Activated T-cell treated with anti-CD3 and anti-CD28 coated beads, Interleukin-2, amount 50 U/mL, for 48 hours (primary cell): ENCODE data around the gene CACNA1C.

Source experiments
- DNase-seq, 2 experiments: peaks; one replicate each; pipeline ENCODE4 v3.0.0-alpha.2; 2020

The CACNA1C gene

DNA sequence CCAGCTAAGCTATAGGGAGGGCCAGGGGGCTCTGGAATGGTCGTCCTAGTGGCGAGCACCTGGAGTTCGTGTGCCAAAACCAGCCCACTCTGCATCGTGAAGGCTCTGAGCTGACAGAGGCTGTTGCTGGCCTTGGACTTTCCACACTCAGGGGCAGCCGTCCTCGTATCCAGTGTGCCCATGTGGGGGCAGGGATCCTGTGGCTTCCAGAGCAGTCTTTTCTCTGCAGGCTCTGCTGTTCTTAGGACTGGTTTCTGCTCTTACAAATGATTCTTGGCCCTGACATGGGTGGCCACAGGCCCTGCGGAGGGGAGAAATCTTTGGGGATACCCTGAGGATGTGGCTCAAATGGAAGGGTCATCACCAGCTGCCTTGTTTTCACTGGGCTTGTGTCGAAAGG, 564.6 kb downstream of the CACNA1C start:
- no peak for DNase-seq

DNA sequence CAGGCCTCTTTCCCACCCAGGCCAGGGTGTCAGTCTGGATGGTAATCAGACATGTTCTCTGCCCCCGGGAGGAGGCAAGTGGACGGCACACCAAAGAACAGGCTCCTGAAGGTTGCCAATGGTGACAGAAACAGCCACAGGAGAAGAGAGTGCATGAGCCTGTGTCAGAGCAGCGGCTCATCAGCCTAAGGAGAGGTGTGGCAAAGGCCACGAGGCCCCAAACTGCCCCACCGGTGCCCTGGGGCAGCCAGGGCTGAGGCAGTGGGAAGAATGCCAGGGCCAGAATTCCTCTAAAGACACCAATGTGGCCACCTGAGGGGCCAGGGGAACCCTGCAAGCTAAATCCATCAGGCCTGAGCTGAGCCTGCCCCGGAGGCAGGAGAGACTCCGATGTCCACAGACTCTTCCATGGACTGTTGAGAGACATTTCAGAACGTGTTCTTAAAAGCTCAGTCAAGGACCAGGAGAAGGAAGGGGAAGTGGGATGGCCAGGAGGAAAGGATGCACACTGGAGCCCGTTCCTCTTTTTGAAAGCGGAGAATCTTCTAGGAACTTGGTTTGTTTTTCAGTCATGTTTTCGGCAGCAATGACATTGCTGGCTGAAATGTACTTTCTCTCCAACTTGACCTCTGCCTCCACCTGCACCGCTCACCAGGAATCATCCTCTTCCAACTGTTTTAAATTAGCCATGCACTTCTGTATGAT, 565.7 kb downstream of the CACNA1C start:
- no peak for DNase-seq

DNA sequence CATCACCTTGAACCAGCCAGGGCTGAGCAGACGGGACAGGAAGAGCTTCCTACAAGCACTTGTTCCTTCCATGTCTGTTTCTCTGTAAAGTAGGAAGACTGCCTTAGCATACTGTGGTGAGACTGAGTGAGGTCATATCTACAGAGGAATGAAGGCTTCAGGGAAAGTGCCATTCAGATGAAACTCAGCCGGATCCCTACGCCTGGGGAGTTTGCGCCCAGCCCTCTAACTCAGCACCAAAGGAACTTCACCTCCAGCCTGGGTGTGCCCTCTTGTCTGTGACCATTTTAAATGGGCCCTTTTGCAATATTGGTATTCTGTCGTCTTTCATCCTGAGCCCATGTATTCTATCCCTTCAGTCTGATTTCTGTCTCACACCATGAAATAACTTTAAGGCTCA, 566.3 kb downstream of the CACNA1C start:
- no peak for DNase-seq

DNA sequence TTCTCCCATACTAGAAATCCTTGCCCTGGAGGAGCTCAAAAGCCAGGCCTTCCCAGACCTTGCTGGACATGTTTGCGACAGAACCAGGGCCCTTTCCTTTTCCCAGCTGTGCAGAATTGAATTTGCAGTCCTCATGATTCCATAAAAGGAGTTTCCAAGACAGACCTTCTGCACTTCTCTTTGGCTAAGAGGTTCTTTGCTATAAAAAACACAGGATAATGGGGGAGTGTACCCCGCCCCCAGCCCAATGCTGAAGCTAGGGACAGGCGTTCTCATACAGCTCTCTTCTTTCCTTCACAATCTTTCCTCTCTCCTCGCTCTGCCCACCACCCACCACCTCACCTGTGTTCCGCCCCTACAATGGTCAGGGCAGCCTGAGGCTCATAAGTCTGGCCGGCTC, 569.7 kb downstream of the CACNA1C start:
- no peak for DNase-seq

DNA sequence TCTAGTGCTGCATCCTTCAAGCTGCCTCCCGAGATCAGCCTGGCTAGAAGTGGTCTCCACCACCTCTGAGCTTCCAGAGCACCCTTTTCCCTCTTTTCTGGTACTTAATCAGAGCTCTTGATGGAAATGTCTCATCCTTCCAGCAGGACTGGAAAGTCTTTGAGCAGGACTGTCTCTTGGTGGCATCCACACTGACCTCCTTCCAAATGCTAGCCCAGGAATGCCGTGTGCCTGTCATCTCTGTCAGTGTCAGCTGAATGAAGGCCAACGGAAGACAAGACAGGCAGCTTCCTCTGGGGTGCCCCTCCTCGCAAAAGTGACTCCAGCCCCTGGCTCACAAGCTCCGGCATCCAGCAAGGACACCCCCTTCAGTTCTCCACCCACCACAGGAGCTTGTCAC, 570.7 kb downstream of the CACNA1C start:
- no peak for DNase-seq

DNA sequence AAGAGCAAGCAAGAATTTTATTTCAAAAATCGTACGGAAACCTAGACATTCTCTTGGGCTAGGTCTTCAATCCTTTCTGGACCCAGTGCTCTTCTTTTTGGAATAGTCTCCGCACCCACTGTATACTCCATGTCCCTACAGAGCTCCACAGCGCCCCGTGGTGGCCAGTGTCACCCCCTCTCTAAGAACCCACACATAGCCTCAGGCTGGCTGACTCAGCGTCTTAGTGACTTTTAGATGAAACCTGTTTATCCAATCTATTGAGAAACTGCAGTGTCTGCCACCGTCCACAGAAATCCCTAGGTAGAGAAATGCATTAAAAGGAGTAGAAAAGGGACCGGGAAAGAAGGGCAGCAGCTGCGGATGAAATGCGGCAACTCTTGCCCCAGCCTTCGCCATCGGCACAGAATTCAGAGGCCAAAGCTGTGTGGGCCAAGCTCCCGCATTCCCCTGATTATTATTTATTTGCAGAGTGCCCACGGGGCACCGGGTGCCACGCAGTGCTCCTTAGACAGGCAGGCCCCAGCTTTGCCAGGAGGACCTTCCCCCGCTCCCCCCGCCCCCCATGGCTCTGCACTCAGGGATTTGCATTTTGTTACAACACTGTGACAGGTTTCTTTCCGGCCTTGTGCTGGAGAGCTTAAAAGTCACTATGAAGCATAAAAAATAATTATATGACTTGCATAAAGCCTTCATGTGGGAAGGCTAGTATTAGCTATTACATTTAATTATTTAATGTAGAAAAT, 571.9 kb downstream of the CACNA1C start:
- peak in 1 of 2 experiments; percentile 47 for DNase-seq

DNA sequence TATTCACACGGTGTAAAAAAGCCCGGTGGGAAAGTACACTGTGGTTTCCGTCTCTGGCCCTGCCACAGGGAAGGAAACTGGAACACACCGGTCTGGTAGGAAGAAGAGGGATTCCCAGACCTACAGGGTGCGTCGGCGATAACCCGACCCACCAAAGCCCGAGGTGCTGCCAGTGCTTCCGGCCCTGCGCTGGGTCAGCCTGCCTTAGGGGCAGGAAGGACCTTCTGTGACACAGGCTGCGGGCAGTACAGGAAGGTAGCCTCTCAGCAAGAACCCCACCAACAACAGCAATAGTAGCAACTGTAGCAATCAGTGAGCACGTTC, 572.5 kb downstream of the CACNA1C start:
- DNase-seq, result no peak

DNA sequence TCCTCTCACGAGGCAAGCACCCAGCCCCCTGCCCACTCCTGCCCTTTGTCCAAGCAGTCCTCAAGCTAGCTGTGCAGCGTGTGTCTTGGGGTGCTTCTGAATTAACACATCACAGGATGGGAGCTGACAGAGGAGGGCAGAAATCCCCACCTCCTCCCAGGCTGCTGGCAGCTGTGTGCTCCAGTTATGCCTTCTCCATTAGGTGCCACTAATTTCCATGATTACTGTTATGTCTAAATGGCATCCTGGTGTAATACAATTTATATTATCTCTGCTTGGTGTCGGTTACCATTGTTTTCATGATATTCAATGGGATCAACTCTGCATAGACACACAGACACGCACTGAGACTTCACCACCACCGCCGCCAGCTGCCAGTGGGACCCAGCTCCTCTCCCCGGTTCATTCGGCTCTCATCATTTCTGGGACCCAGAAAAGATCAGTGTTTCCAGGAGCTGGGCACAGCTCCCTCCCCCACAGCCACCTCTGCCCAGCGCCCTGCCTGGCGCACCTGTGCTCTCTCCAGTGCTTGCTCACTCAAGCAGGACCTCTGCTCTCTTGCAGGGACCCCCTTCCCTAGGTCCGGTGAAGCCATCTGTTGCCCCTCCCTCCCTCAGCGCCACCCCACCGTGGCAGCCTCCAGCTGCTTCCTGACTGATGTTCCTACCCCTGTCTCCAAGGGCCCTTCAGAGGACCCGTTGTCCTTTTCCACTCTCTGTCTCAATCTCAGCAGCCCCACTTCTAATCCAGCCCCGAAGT, 574.5 kb downstream of the CACNA1C start:
- no peak for DNase-seq

DNA sequence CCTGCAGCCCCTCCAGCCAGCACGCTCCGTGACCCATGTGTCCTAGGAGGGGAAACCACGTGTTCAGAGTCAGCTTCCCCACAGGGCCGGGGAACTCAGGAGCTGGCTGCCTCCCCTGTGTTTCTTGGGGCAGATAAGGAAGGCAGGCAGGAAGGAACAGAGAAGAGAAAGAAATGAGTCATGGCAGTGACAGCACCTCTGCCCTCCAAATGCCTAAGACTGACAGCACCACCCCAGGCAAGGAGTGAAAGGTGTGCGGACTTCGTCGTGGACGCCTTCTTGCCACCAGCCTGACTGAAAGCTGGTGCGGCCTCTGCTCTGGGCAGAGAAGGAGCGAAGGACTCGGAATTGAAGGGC, 575.0 kb downstream of the CACNA1C start:
- no peak for DNase-seq

DNA sequence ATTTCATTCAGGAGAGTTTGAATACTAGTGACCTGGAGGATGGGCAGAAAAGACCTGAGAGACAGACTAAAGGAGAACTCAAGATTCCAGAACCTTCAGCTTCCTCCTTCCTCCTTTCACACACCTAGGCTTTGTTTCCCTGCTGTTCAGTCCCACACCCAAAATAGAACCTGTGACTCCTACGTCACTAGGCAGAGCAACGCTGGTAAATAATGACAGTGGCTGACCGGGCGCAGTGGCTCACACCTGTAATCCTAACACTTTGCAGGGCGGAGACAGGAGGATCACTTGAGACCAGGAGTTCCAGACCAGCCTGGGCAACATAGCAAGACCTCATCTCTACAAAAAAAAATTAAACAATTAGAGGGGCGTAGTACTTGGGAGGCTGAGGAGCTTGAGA, 575.6 kb downstream of the CACNA1C start:
- DNase-seq, result no peak

DNA sequence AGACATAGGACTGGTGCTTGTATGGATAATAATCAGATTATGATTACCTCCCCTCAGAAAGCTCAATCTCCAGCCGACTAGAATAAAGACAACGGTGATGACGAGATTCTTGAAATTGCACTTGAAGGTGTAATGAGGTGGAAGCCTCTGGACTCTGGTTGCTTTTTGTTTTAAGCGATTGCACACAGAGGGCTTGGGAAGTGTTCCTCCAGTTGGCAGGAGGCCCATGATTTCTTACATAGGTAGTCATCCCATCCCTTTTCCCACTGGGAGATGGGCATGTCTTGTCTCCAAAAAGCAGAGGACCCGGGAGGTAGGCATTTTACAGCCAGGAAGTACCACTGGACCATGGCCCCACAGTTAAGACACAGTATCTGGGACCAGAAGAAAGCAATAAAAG, 576.3 kb downstream of the CACNA1C start:
- DNase-seq, result no peak

DNA sequence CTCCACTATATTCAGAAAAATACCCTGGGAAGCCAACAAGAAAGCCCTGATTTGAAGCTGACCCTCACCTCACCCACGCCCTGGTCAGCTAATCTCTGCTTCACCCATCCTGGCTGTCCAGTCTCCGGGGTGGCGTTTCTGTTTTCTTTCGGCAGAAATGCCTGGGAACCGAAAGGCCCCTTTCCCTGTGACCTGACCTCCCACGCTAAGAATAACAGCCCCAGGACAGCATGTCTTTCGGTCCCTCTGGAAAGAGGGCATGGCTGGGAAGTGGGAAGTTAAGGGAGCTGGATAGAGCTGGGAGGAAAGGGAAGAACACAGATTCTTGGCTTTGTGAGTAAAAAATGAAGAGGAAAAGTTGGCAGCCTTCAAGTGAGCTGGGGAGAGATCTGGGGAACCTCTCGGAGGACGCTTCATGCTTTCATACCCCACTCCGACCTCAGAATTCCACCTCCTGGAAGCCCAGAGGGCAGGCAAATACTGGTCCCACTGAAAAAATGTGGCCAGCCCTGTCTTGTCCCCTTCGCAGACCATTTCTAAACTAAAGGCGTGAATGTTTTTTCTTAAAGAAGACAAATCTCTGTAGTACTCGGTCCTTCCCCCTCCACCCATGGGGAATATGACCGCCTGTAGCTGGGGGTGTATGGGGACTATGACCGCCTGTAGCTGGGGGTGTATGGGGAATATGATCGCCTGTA, 579.0 kb downstream of the CACNA1C start:
- no peak for DNase-seq

DNA sequence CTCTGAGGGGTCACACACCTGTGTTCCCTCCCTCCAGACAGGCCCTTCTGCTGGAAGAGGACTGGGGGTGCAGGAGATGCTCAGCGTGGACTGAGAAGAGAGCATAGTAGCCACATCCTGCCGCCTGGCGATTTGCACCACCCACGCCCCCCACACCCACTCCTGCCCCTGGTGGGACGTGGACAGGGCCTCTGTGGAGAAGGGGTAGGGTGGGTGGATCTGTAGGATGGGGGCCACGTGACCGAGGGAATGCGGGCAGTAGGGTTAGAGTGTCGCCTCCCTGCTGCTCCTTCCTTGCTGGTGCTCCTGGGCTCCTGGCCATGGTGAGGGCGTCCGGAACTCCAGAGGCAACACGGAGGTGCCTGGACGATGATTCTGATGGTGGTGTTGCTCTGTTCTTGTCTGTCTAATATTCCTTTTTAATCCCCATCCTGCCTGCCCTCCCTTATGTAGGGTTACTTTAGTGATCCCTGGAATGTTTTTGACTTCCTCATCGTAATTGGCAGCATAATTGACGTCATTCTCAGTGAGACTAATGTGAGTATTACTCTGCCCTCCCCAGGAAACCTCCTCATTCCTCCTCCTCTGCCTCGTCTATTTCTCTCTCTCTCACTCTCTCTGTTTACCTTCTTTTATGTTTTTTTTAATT, 580.5 kb downstream of the CACNA1C start:
- no peak for DNase-seq

DNA sequence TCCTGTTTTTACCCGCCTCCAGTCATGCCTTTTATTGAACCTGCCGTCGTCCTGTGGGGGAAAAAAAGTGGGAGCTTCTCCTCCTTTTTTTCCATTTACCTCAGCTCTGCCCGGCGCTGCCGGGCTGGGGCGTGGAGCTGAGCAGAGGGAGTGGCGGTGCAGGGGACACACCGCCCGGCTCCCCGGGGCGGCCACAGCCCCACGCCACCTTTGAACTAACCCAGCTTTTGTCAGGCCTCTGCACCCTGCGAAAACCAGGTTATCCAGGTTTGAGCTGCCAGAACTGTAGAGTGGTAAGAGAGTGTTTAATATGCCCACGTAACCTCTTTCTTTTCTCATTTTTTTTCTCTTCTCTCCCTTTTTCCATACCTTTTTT, 581.0 kb downstream of the CACNA1C start:
- DNase-seq, result no peak

DNA sequence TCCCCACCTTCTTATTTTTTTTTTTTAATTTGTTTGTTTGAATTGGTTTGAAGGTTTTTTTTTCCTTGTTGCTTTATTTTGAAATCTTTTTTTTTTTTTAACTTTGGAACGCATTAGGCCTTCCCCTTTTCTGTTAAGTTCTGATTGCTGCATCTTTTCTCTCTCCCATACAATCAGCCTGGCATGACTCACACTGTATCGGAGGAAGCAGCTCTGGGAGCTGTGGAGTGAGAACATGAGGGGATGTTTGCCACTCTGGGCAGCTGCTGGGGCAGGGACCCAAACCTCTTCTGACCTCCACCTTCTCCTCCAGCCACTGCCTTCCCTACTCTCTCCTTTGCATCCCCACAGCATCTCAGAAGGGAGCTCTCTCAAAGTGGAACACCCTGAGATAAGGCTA, 581.7 kb downstream of the CACNA1C start:
- no peak for DNase-seq

DNA sequence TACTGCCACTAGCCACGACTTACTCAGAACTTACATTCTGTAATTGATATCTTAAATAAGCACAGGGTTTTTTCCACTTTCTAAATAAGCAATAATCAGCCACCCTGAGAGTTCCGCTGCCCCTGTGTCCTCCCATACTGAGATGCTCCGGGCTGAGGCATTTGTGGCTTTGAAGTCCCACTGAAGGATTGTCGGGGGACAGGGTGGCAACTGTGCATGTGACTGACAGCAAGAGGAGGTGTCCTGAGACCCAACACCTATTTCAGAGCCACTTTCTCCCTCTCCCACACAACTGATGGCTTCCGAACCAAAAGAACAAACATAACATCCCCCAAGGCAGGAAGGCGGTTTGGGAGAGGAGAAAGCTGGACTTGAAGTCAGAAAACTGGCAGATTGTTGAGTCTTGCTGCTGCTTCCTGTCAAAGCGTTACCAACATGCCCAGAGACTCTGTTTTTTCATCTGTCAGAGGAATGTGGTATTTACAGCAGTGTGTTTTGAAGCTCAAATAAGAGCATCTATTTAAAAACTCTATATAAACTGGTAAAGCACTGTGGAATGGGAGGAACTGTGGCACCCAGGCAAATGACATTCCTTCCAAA, 584.1 kb downstream of the CACNA1C start:
- no peak for DNase-seq

DNA sequence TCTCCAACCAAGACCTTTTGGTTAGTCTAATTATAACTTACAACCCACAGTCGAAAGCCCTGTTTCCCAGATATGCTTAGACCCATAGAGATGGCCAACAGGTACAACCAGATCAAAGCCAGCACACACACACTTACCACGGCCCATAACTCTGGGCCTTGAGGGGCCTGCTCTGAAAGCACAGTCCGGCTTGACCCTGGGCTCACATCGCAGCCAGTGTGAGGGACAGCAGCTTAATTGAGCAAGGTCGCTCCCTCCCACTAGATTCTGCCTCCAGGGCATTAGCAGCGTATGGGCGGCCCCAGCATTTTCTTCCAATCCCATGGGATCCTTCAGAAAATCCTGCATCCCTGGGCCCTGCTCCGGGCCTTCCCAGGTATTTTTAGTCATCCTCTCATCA, 584.6 kb downstream of the CACNA1C start:
- DNase-seq, result no peak

DNA sequence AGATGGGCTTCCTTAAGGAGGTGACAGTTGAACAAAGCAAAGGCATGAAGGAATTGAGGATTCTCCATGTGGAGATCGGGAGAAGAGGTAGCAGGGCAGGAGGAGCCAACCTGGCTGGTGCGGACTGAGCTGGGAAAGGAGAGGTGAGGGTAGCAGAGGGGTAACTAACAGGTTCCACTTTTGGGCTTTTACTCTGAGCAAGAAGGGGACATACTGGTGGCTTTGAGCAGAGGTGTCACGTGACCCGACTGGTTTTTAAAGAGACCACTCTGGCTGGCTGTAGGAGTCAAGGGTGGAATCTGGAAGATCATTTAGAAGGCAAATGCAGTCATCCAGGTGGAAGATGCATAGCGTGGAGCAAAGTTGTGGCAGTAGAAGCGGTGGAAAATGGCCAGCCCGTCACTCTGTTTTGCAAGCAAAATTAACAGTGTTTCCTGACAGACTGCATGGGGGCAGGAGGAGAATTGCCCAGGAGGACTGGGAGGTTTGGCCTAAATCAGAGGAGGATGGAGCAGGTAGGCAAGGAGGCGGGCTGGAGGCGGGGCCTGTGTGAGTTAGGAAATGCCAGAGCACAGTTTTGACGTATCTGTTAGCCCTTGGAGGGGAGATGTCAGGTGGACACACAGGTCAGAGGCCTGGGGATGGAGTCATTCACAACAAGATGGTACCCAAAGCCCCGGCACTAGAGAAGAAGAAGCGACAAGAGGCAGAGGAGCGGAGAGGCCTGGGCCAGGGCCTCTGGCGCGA, 585.7 kb downstream of the CACNA1C start:
- DNase-seq, result no peak

DNA sequence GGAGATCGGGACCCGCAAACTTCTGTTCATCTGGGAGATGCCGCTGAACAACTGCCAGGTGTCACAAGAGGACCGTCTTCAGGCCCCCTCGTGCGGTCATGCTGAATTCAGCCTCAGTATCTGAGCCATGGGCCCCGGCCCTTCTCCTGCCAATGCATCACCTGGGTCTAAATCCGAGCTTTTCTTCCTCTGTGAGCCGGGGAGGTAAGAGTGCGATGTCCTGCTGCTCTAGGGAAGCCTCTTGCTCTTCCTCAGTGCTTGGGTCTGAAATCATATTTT, 586.2 kb downstream of the CACNA1C start:
- DNase-seq, result no peak

DNA sequence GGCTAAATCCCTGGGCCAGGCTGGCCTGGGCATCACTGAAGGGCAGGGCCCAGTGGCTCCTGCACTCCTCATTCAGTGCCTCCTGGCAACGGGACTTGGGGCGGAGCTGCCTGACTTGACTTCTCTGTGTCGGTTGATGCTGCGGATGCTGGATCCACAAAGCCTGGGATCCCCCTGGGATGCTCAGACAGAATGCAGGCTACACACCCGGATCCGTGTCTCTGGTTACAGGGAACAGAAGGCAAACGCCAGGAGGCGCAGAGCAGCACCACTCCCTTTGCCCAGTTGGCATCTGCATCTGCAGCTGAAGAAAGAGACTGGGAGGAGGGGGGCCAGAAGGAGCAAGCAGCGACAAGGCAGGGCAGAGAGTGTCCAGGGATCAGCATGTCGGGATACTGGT, 587.5 kb downstream of the CACNA1C start:
- DNase-seq, result no peak

DNA sequence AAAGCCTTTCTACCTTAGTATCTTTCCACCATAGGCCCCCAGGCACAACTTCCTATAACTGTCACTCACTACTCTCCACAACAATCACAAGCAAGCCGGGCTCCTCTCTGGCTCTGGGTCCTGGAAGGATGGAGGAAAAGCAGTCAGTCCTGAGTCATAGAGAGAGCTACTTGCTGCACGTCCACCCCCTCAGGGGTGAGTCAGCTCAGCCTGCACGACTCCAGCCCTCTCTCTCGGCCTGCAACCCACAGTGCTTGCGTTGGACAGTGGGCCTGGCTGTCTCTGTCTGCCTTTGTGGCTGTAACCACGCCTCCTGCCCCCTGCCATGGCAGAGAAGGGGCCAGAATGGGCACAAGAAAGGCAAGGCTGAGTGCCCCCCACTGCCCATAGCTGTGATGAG, 587.9 kb downstream of the CACNA1C start:
- peak; percentile 58 to 62 for DNase-seq

DNA sequence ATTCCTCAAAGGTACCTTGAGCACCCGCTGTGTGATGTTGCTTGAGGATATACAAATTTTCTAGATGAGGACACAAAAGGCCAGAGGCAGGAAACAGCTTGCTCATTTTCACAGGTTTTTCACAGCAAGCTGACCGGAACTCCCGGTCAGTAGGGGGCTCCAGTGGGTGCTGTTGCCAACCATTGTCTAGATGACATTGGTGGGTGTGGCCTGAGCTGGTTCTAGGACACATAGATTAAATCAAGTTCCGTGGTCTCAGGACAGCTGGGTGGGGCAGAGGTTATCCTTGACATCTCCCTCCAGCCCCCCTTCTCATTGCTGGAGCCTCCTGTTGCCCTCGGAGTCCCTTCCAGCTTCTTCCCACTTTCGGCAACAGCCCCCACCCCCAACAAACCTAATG, 588.4 kb downstream of the CACNA1C start:
- no peak for DNase-seq
